WERI-Rb-1 (cell line): Measurements from ENCODE around the gene NUDCD2.
"Not testable (repeated sequence)": the region's sequence is repeated elsewhere in the genome, so short reads cannot be mapped to it uniquely, and the experiment has no call there.

ENCODE experiments used
- DNase-seq: peaks from one replicate; pipeline ENCODE4 v3.0.0-alpha.2; 2020
- H3K27ac ChIP-seq: fragments of 250-450 bp; sonication (Bioruptor Pico); 2 replicates; pipeline ENCODE4 v1.5.1; 2020; ENCODE audit warnings: mild to moderate bottlenecking, moderate library complexity
- H3K27me3 ChIP-seq: fragments of 250-450 bp; sonication (Bioruptor Pico); 2 replicates; pipeline ENCODE4 v1.5.1; 2021; ENCODE audit warnings: mild to moderate bottlenecking, low read depth, moderate library complexity; ENCODE audit not compliant: insufficient read depth, severe bottlenecking
- H3K36me3 ChIP-seq: fragments of 250-450 bp; sonication (Bioruptor Pico); 2 replicates; pipeline ENCODE4 v1.5.1; 2020; ENCODE audit warnings: mild to moderate bottlenecking, moderate library complexity
- H3K4me3 ChIP-seq: 2 replicates; pipeline ENCODE4 v1.5.1; 2011; ENCODE audit warnings: low read depth, mild to moderate bottlenecking, control low read depth, low read length
- H3K9me3 ChIP-seq: fragments of 250-450 bp; sonication (Bioruptor Pico); 2 replicates; pipeline ENCODE4 v1.5.1; 2021; ENCODE audit warnings: mild to moderate bottlenecking, moderate library complexity; ENCODE audit not compliant: severe bottlenecking
- TF ChIP-seq, protein P1 (sequence below): IDR thresholded peaks from 2 replicates; pipeline ENCODE4 v1.5.1; 2011; ENCODE audit warnings: low read depth, mild to moderate bottlenecking, control low read depth, inconsistent platforms, low read length

Gene NUDCD2

GRCh38 chr5:163434401-163434866 lies 25.5 kb downstream of the NUDCD2 start:
- no peak for DNase-seq
- no peaks in the 10 kb centered on the region for H3K9me3 ChIP-seq
- no peaks in the 10 kb centered on the region for H3K27me3 ChIP-seq
- TF ChIP-seq, protein P1, sequence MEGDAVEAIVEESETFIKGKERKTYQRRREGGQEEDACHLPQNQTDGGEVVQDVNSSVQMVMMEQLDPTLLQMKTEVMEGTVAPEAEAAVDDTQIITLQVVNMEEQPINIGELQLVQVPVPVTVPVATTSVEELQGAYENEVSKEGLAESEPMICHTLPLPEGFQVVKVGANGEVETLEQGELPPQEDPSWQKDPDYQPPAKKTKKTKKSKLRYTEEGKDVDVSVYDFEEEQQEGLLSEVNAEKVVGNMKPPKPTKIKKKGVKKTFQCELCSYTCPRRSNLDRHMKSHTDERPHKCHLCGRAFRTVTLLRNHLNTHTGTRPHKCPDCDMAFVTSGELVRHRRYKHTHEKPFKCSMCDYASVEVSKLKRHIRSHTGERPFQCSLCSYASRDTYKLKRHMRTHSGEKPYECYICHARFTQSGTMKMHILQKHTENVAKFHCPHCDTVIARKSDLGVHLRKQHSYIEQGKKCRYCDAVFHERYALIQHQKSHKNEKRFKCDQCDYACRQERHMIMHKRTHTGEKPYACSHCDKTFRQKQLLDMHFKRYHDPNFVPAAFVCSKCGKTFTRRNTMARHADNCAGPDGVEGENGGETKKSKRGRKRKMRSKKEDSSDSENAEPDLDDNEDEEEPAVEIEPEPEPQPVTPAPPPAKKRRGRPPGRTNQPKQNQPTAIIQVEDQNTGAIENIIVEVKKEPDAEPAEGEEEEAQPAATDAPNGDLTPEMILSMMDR, result no peak
- peaks cover 4% of the 10 kb centered on the region for H3K36me3 ChIP-seq
- no peak overlapping the region for H3K27ac ChIP-seq
- H3K4me3 ChIP-seq, result no peak overlapping the region

- Histone ChIP-seq H3K4me3 (no peak overlapping the region), H3K36me3 (no peaks in the 10 kb centered on the region), H3K27ac (no peak overlapping the region), H3K9me3 (no peaks in the 10 kb centered on the region), H3K27me3 (no peaks in the 10 kb centered on the region)
- TF ChIP-seq, protein P1, result no peak
- no peak for DNase-seq
Observed at GRCh38 chr5:163433271-163433670, 26.6 kb downstream of the NUDCD2 start.

DNA sequence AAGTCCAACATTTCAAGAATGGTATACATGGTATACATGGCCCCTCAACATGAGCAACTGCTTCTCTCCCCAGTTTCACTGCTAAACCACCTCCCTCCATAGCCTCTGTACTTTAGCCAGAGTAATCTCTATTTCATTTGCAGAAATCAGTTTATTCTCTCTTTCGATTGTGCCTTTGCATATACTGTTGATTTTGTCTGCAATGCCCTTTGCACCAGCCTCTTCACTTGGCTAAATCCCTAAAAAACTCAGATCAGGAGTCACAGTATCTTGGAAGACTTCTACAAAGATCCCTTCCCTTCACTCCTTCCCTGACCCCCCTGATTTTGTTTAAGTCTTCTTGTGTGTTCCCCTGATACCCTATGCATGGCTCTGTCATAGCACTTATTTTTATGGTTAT lies 27.4 kb downstream of the NUDCD2 start:
- Histone ChIP-seq H3K4me3 (no peak overlapping the region), H3K36me3 (no peaks in the 10 kb centered on the region), H3K9me3 (no peaks in the 10 kb centered on the region), H3K27me3 (no peaks in the 10 kb centered on the region), H3K27ac (no peak overlapping the region)
- DNase-seq, result no peak
- TF ChIP-seq, protein P1, result no peak

DNA sequence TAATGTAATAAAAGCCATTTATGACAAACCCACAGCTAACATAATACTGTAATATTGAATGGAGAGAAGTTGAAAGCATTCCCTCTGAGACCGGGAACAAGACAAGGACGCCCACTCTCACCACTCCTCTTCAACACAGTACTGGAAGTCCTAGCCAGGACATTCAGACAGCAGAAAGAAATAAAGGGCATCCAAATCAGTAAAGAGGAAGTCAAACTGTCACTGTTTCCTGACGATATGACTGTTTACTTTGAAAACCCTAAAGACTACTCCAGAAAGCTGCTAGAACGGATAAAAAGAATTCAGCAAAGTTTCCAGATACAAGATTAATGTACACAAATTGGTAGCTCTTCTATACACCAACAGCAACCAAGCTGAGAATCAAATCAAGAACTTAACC lies 33.8 kb downstream of the NUDCD2 start:
- H3K9me3 ChIP-seq, H3K36me3 ChIP-seq, H3K27me3 ChIP-seq, DNase-seq, H3K27ac ChIP-seq, H3K4me3 ChIP-seq: not testable (repeated sequence)

DNA sequence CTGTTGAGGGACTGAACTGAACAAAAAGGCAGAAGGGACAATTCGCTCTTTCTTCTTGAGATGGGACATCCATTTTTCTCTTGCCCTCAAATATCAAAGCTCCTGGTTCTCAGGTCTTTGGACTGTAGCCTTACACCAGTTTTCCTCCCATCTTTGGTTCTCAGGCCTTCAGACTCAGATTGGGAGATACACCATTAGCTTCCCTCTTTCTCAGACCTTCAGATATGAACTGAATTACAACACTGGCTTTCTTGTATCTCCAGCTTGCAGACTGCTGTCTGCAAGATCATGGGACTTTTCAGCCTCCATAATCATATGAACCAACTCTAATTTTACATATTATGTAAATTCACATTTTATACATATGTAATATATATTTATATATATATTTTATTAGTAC lies 35.1 kb downstream of the NUDCD2 start:
- DNase-seq, result no peak
- no peak overlapping the region for H3K4me3 ChIP-seq
- H3K27me3 ChIP-seq, result no peaks in the 10 kb centered on the region
- no peak overlapping the region for H3K27ac ChIP-seq
- no peaks in the 10 kb centered on the region for H3K36me3 ChIP-seq
- TF ChIP-seq, protein P1, result no peak
- no peaks in the 10 kb centered on the region for H3K9me3 ChIP-seq

- not testable (repeated sequence) for H3K4me3 ChIP-seq, DNase-seq, H3K9me3 ChIP-seq
Observed at GRCh38 chr5:163415673-163416072, 44.2 kb downstream of the NUDCD2 start.

DNA sequence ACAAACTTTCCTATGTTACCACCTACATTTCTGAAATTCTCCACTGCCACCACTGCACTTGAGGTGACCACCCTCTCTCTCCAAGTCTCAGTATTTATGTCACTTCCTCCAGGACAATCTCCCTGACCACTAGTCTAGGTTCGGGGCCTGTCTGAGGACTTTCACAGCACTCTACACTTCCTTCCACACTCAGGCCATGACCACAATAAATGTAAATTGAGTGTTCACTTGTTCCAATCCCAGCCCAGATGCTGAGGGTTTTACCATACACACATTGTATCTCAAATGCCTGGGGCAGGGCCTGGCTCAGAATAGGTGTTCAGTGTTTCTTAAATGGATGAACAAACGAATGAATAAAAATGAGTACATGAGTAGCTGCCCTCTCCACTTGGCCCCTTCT lies 49.4 kb downstream of the NUDCD2 start:
- Histone ChIP-seq H3K9me3 (no peaks in the 10 kb centered on the region), H3K27ac (no peak overlapping the region), H3K4me3 (no peak overlapping the region), H3K36me3 (no peaks in the 10 kb centered on the region), H3K27me3 (peaks cover 62% of the 10 kb centered on the region)
- TF ChIP-seq, protein P1, result no peak
- no peak for DNase-seq

More at GRCh38 chr5:163415673-163416072, 44.2 kb downstream of the NUDCD2 start:
- peaks cover 34% of the 10 kb centered on the region for H3K27me3 ChIP-seq
- not testable (repeated sequence) for H3K36me3 ChIP-seq, H3K27ac ChIP-seq
